GM23338 (cell line): ENCODE measurements around the gene SRP54.

Source experiments
- CREB1 ChIP-seq: fragments of 250-450 bp; sonication (Bioruptor Pico); IDR thresholded peaks from 2 replicates; pipeline ENCODE4 v1.5.0; 2020; ENCODE audit warnings: low read depth, mild to moderate bottlenecking, moderate library complexity
- CTCF ChIP-seq, 2 experiments: fragments of 200-600 bp in 1 of 2; sonication (generic) in 1 of 2; conservative IDR thresholded peaks; 2 replicates each; pipeline versions ENCODE4 v1.5.1 to v1.6.1; 2016 to 2017; ENCODE audit warnings: antibody characterized with exemption in 2 of 2, low read depth in 2 of 2, mild to moderate bottlenecking in 2 of 2, moderate library complexity in 1 of 2
- ETS1 ChIP-seq: IDR thresholded peaks from 2 replicates; pipeline ENCODE4 v1.6.1; 2016; ENCODE audit warnings: antibody characterized with exemption
- EZH2 ChIP-seq: fragments of 200-600 bp; sonication (generic); IDR thresholded peaks from one replicate; pipeline ENCODE4 v1.8.0; 2017; ENCODE audit warnings: antibody characterized with exemption, mild to moderate bottlenecking, low read depth; ENCODE audit not compliant: unreplicated experiment
- EZH2phosphoT487 ChIP-seq: fragments of 200-600 bp; sonication (generic); IDR thresholded peaks from one replicate; pipeline ENCODE4 v1.8.1; 2018; ENCODE audit warnings: antibody characterized with exemption; ENCODE audit not compliant: unreplicated experiment
- JUNB ChIP-seq: IDR thresholded peaks from one replicate; pipeline ENCODE4 v1.6.1; 2016; ENCODE audit warnings: antibody characterized with exemption; ENCODE audit not compliant: unreplicated experiment
- NANOG ChIP-seq: IDR thresholded peaks from 2 replicates; pipeline ENCODE4 v1.6.1; 2016; ENCODE audit warnings: antibody characterized with exemption, borderline replicate concordance
- POLR2AphosphoS5 ChIP-seq: IDR thresholded peaks from 2 replicates; pipeline ENCODE4 v1.6.1; 2016; ENCODE audit warnings: antibody characterized with exemption, low read depth
- REST ChIP-seq: IDR thresholded peaks from one replicate; pipeline ENCODE4 v1.6.1; 2018; ENCODE audit warnings: antibody characterized with exemption; ENCODE audit not compliant: unreplicated experiment
- ZNF462 ChIP-seq: fragments of 250-450 bp; sonication (Bioruptor Pico); IDR thresholded peaks from 2 replicates; pipeline ENCODE4 v1.5.0; 2020; ENCODE audit warnings: mild to moderate bottlenecking, moderate library complexity

- no peak for TF ChIP-seq CTCF (conservative IDR thresholded peaks at IDR 0.05; ENCODE audit: low read depth in 2 of 2)
- no peak for TF ChIP-seq EZH2
- no peak for TF ChIP-seq REST
- no peak for TF ChIP-seq ETS1
- no peak for TF ChIP-seq JUNB
- no peak for TF ChIP-seq POLR2AphosphoS5
- TF ChIP-seq EZH2phosphoT487 = no peak
- TF ChIP-seq CREB1 (CRISPR knock-in tag) = no peak
- no peak for TF ChIP-seq ZNF462 (CRISPR knock-in tag)
- TF ChIP-seq NANOG = no peak
Measured at GRCh38 chr14:34971381-34971780, 11.4 kb upstream of the SRP54 start.
